GM12864 (cell line): ENCODE results near the gene IMPACT.

Experiments
- DNase-seq: peaks from one replicate; pipeline ENCODE4 v3.0.0-alpha.2; 2011; ENCODE audit warnings: low read depth
- H3K4me3 ChIP-seq: 2 replicates; pipeline ENCODE4 v1.5.1; 2011; ENCODE audit warnings: mild to moderate bottlenecking, low read depth, low read length, control low read depth
- CTCF ChIP-seq: IDR thresholded peaks from 2 replicates; pipeline ENCODE4 v1.5.1; 2011; ENCODE audit warnings: low read depth, mild to moderate bottlenecking, moderate library complexity, low read length, control low read depth, inconsistent platforms; ENCODE audit errors: missing control alignments

The IMPACT gene, protein sequence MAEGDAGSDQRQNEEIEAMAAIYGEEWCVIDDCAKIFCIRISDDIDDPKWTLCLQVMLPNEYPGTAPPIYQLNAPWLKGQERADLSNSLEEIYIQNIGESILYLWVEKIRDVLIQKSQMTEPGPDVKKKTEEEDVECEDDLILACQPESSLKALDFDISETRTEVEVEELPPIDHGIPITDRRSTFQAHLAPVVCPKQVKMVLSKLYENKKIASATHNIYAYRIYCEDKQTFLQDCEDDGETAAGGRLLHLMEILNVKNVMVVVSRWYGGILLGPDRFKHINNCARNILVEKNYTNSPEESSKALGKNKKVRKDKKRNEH

GRCh38 chr18:24426398-24427294, at the start of gene IMPACT:
Gene IMPACT (plus strand): TSS chr18:24426670. CDS start chr18:24426757, 87 bp downstream.
- no peak for DNase-seq
- no peak for TF ChIP-seq CTCF
- peak within 1 kb of the TSS; percentile 72 for H3K4me3 ChIP-seq

- TF ChIP-seq CTCF: no peak
- no peak overlapping the region for H3K4me3 ChIP-seq
- no peak for DNase-seq
Observed at GRCh38 chr18:24378598-24378997, 47.9 kb upstream of the IMPACT start.

GRCh38 chr18:24380163-24380747, 46.2 kb upstream of the IMPACT start:
- no peak for TF ChIP-seq CTCF
- no peak for DNase-seq
- H3K4me3 ChIP-seq: no peak overlapping the region

DNA sequence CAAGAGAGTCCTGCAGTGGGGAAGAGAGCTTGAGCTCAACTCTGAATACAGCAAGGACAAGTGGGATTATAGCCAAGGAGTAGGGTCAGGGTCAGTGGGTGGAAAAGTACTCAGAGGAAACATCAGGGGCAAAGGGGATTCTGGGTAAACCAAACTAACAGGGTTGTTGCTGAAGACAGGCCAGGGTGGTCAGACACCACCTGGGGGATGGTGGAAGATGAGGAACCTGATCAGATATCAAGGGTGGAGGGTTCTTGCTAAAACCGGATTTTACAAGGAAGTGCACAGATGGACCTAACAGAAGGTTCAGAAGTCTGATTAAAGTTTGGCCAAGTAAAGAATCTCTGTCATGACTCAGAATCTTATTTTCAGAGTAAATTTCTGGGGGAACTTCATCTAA, 45.3 kb upstream of the IMPACT start:
- no peak for TF ChIP-seq CTCF
- no peak for DNase-seq
- H3K4me3 ChIP-seq: no peak overlapping the region

DNA sequence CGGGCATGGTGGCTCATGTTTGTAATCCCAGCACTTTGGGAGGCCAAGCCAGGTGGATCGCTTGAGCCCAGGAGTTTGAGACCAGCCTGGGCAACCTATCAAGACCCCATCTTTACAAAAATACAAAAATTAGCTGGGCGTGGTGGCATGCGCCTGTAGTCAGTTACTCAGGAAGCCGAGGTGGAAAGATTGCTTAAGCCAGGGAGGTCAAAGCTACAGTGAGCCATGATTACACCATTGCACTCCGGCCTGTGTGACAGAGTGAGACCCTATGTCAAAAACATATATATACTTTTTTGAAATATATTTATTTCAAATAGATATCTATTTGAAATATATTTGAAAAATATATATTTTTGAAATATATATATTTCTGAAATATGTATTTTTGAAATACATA, 39.8 kb upstream of the IMPACT start:
- no peak for TF ChIP-seq CTCF
- no peak for DNase-seq

GRCh38 chr18:24388957-24389356, 37.5 kb upstream of the IMPACT start:
- TF ChIP-seq CTCF: no peak
- H3K4me3 ChIP-seq: no peak overlapping the region
- no peak for DNase-seq

More for the DNA sequence above, 39.8 kb upstream of the IMPACT start:
- no peak overlapping the region for H3K4me3 ChIP-seq
